GM19468 (cell line): Measurements from ENCODE around the gene HPD.
"Not testable (repeated sequence)": the region's sequence is repeated elsewhere in the genome, so short reads cannot be mapped to it uniquely, and the experiment has no call there.

ENCODE experiments used
- ATAC-seq: cut with Tn5 transposase; IDR thresholded peaks from one replicate; pipeline ENCODE4 v1.9.1; 2021; ENCODE audit warnings: mild to moderate bottlenecking, moderate library complexity, moderate number of reproducible peaks; ENCODE audit not compliant: unreplicated experiment; ENCODE audit errors: extremely low read depth

Gene HPD

GRCh38 chr12:121869229-121869628 lies 10.6 kb upstream of the HPD start:
- not testable (repeated sequence) for ATAC-seq

- ATAC-seq: no peak
Observed at GRCh38 chr12:121866331-121866730, 7.7 kb upstream of the HPD start.

- no peak for ATAC-seq
Observed at GRCh38 chr12:121861636-121862254, 3.1 kb upstream of the HPD start.

- not testable (repeated sequence) for ATAC-seq
Observed at GRCh38 chr12:121860699-121861098, 2.0 kb upstream of the HPD start.

GRCh38 chr12:121860257-121860656 lies 1.6 kb upstream of the HPD start:
- no peak for ATAC-seq

GRCh38 chr12:121858318-121858661 lies 369 bp downstream of the HPD start:
- no peak for ATAC-seq

GRCh38 chr12:121857322-121858246 lies 1.1 kb downstream of the HPD start:
- ATAC-seq: no peak

- ATAC-seq: not testable (repeated sequence)
Observed at GRCh38 chr12:121852392-121852791, 6.3 kb downstream of the HPD start.

- no peak for ATAC-seq
Observed at GRCh38 chr12:121849665-121850064, 9.0 kb downstream of the HPD start.

- no peak for ATAC-seq
Observed at GRCh38 chr12:121849211-121849610, 9.4 kb downstream of the HPD start.

- ATAC-seq: no peak
Observed at GRCh38 chr12:121845701-121846100, 13.0 kb downstream of the HPD start.

- no peak for ATAC-seq
Observed at GRCh38 chr12:121843236-121843982, 15.2 kb downstream of the HPD start.

GRCh38 chr12:121839993-121840761 lies 18.5 kb downstream of the HPD start:
- no peak for ATAC-seq

GRCh38 chr12:121839106-121839992 lies 19.3 kb downstream of the HPD start:
- no peak for ATAC-seq

- no peak for ATAC-seq
Observed at GRCh38 chr12:121838126-121838525, 20.5 kb downstream of the HPD start.

- no peak for ATAC-seq
Observed at GRCh38 chr12:121837680-121838079, 21.0 kb downstream of the HPD start.

- ATAC-seq: no peak
Observed at GRCh38 chr12:121831571-121832245, 27.0 kb downstream of the HPD start.

GRCh38 chr12:121830588-121831265 lies 27.9 kb downstream of the HPD start:
- ATAC-seq: no peak
